Panc1 (cell line): ENCODE measurements around the gene GPR27.

ENCODE experiments used
- POLR2AphosphoS5 ChIP-seq: IDR thresholded peaks from 2 replicates; pipeline ENCODE4 v1.6.1; 2012; ENCODE audit warnings: mild to moderate bottlenecking, low read depth, low read length, moderate library complexity
- SIN3A ChIP-seq: IDR thresholded peaks from 2 replicates; pipeline ENCODE4 v1.6.1; 2012; ENCODE audit warnings: low read depth, mild to moderate bottlenecking, low read length, moderate library complexity, borderline replicate concordance; ENCODE audit not compliant: insufficient read depth
- TCF7L2 ChIP-seq: IDR thresholded peaks from 2 replicates; pipeline ENCODE4 v1.6.1; 2011; ENCODE audit warnings: mild to moderate bottlenecking, low read depth, low read length, inconsistent platforms
- TF ChIP-seq, protein P1 (sequence below): fragments of 450-650 bp; IDR thresholded peaks from 2 replicates; pipeline ENCODE4 v1.5.1; 2017; ENCODE audit warnings: mild to moderate bottlenecking
- TF ChIP-seq, protein P2 (sequence below), 2 experiments: IDR thresholded peaks; 2 replicates each; pipeline ENCODE4 v1.6.1; 2011 to 2012; ENCODE audit warnings: low read depth in 2 of 2, control low read depth in 1 of 2, low read length in 1 of 2, mild to moderate bottlenecking in 1 of 2, moderate library complexity in 1 of 2; ENCODE audit not compliant: insufficient read depth in 1 of 2

DNA sequence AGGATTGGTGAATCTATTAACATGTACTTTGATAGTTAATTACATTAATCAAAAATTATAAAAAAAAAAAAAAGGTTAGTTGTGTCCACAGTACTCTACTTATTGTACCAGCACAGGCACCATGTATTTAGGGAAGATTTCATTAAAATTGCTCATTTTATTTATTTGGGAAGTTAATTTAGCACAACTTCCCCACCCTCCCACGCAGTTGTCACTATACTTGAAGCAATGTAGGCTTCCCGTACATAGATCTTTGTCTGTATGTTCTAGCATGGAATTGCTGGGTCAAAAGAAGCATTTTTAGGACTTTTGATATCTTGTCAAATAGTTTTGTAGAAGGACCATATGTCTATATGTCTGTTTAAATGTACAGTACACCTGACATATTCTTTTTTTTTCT is 4.4 kb downstream of the GPR27 start:
- TF ChIP-seq POLR2AphosphoS5 (no peak), TCF7L2 (no peak), SIN3A (no peak)
- TF ChIP-seq, protein P1, sequence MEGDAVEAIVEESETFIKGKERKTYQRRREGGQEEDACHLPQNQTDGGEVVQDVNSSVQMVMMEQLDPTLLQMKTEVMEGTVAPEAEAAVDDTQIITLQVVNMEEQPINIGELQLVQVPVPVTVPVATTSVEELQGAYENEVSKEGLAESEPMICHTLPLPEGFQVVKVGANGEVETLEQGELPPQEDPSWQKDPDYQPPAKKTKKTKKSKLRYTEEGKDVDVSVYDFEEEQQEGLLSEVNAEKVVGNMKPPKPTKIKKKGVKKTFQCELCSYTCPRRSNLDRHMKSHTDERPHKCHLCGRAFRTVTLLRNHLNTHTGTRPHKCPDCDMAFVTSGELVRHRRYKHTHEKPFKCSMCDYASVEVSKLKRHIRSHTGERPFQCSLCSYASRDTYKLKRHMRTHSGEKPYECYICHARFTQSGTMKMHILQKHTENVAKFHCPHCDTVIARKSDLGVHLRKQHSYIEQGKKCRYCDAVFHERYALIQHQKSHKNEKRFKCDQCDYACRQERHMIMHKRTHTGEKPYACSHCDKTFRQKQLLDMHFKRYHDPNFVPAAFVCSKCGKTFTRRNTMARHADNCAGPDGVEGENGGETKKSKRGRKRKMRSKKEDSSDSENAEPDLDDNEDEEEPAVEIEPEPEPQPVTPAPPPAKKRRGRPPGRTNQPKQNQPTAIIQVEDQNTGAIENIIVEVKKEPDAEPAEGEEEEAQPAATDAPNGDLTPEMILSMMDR, result no peak
- TF ChIP-seq, protein P2, sequence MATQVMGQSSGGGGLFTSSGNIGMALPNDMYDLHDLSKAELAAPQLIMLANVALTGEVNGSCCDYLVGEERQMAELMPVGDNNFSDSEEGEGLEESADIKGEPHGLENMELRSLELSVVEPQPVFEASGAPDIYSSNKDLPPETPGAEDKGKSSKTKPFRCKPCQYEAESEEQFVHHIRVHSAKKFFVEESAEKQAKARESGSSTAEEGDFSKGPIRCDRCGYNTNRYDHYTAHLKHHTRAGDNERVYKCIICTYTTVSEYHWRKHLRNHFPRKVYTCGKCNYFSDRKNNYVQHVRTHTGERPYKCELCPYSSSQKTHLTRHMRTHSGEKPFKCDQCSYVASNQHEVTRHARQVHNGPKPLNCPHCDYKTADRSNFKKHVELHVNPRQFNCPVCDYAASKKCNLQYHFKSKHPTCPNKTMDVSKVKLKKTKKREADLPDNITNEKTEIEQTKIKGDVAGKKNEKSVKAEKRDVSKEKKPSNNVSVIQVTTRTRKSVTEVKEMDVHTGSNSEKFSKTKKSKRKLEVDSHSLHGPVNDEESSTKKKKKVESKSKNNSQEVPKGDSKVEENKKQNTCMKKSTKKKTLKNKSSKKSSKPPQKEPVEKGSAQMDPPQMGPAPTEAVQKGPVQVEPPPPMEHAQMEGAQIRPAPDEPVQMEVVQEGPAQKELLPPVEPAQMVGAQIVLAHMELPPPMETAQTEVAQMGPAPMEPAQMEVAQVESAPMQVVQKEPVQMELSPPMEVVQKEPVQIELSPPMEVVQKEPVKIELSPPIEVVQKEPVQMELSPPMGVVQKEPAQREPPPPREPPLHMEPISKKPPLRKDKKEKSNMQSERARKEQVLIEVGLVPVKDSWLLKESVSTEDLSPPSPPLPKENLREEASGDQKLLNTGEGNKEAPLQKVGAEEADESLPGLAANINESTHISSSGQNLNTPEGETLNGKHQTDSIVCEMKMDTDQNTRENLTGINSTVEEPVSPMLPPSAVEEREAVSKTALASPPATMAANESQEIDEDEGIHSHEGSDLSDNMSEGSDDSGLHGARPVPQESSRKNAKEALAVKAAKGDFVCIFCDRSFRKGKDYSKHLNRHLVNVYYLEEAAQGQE (IDR thresholded peaks at IDR 0.05; ENCODE audit: insufficient read depth in 1 of 2, low read depth in 2 of 2, low read length in 1 of 2), result no peak
